NCI-H226 (cell line): ENCODE measurements around the gene RERE.
"Not testable (repeated sequence)": the region's sequence is repeated elsewhere in the genome, so short reads cannot be mapped to it uniquely, and the experiment has no call there.

ENCODE experiments used
- DNase-seq: peaks from one replicate; pipeline ENCODE4 v3.0.0-alpha.2; 2015

The RERE gene

GRCh38 chr1:8464377-8464776 is 353.1 kb downstream of the RERE start:
- no peak for DNase-seq

- no peak for DNase-seq
Observed at GRCh38 chr1:8463144-8463927, 354.1 kb downstream of the RERE start.

GRCh38 chr1:8462371-8462892 is 355.0 kb downstream of the RERE start:
- DNase-seq, result no peak

GRCh38 chr1:8461351-8462110 is 355.9 kb downstream of the RERE start:
- DNase-seq, result no peak

GRCh38 chr1:8460784-8461183 is 356.7 kb downstream of the RERE start:
- no peak for DNase-seq

GRCh38 chr1:8460132-8460544 is 357.3 kb downstream of the RERE start:
- DNase-seq, result no peak

GRCh38 chr1:8458607-8459006 is 358.8 kb downstream of the RERE start:
- DNase-seq, result no peak

GRCh38 chr1:8457760-8458381 is 359.6 kb downstream of the RERE start:
- DNase-seq, result no peak

GRCh38 chr1:8456991-8457390 is 360.4 kb downstream of the RERE start:
- no peak for DNase-seq

GRCh38 chr1:8456308-8456912 is 361.0 kb downstream of the RERE start:
- DNase-seq, result peak; percentile 62

- no peak for DNase-seq
Observed at GRCh38 chr1:8455700-8456307, 361.6 kb downstream of the RERE start.

- DNase-seq, result no peak
Observed at GRCh38 chr1:8450312-8450711, 367.1 kb downstream of the RERE start.

- no peak for DNase-seq
Observed at GRCh38 chr1:8448911-8449661, 368.4 kb downstream of the RERE start.

GRCh38 chr1:8448505-8448904 is 368.9 kb downstream of the RERE start:
- DNase-seq, result not testable (repeated sequence)

- no peak for DNase-seq
Observed at GRCh38 chr1:8447616-8448150, 369.8 kb downstream of the RERE start.

GRCh38 chr1:8446119-8446518 is 371.3 kb downstream of the RERE start:
- DNase-seq, result not testable (repeated sequence)

GRCh38 chr1:8443558-8444194 is 373.8 kb downstream of the RERE start:
- DNase-seq, result no peak

GRCh38 chr1:8441426-8441825 is 376.0 kb downstream of the RERE start:
- no peak for DNase-seq

GRCh38 chr1:8439015-8439702 is 378.3 kb downstream of the RERE start:
- DNase-seq, result peak; percentile 57

- no peak for DNase-seq
Observed at GRCh38 chr1:8438489-8438888, 379.0 kb downstream of the RERE start.
